ENCODE results near the gene CBLL1. TPM values are rescaled to one million over a fixed set of nuclear protein-coding genes. Genes with fewer than 3 reads are reported as not detected.

The CBLL1 gene
- total RNA-seq, 3 donors from 2014 or later = 27.5 to 49.3 (median 30.4) TPM

- Histone ChIP-seq H3K27ac (no peak overlapping the region), H3K27me3 (no peaks in the 10 kb centered on the region), H3K4me3 (no peak overlapping the region), H3K9me3 (no peaks in the 10 kb centered on the region), H3K36me3 (no peaks in the 10 kb centered on the region), H3K4me1 (no peaks in the 10 kb centered on the region)
- intact Hi-C loops (cut with DNase I; ENCODE audit: low total_unique reads) = loop anchor here (2.0 kb wide), 1 partner anchor 75 kb away; no protein-coding TSS in a partner anchor
- no peak for TF ChIP-seq POLR2AphosphoS5 (IDR thresholded peaks at IDR 0.05)
- TF ChIP-seq CTCF (IDR thresholded peaks at IDR 0.05) = no peak
- TF ChIP-seq POLR2A (IDR thresholded peaks at IDR 0.05) = no peak
- DNase-seq (ENCODE audit: low spot score in 2 of 2) = no peak
Observed at GRCh38 chr7:107799647-107800264, 55.8 kb downstream of the CBLL1 start.

GRCh38 chr7:107803009-107803610 is 59.2 kb downstream of the CBLL1 start, which contains the start of gene SLC26A3:
Gene SLC26A3 (minus strand): TSS chr7:107803223. CDS start chr7:107794509, 8,714 bp downstream.
- no peak for DNase-seq (ENCODE audit: low spot score in 2 of 2)
- H3K9me3 ChIP-seq = no peaks in the 10 kb centered on the region
- intact Hi-C loops (cut with DNase I; ENCODE audit: low total_unique reads) = no loop called here

GRCh38 chr7:107809179-107809578 is 65.2 kb downstream of the CBLL1 start:
- no peak overlapping the region for H3K4me3 ChIP-seq
- no peaks in the 10 kb centered on the region for H3K27me3 ChIP-seq
- intact Hi-C loops (cut with DNase I; ENCODE audit: low total_unique reads) = no loop called here
- no peak for DNase-seq (ENCODE audit: low spot score in 2 of 2)
- TF ChIP-seq POLR2A (IDR thresholded peaks at IDR 0.05) (no peak), POLR2AphosphoS5 (IDR thresholded peaks at IDR 0.05) (no peak), CTCF (IDR thresholded peaks at IDR 0.05) (no peak)
- H3K9me3 ChIP-seq = no peaks in the 10 kb centered on the region
- no peak overlapping the region for H3K27ac ChIP-seq
- no peaks in the 10 kb centered on the region for H3K4me1 ChIP-seq
- H3K36me3 ChIP-seq = no peaks in the 10 kb centered on the region

More at GRCh38 chr7:107803009-107803610, 59.2 kb downstream of the CBLL1 start, which contains the start of gene SLC26A3:
- Histone ChIP-seq H3K4me1 (no peaks in the 10 kb centered on the region), H3K27me3 (no peaks in the 10 kb centered on the region), H3K36me3 (no peaks in the 10 kb centered on the region), H3K27ac (no peak within 1 kb of the TSS), H3K4me3 (no peak within 1 kb of the TSS)
- TF ChIP-seq POLR2AphosphoS5 (IDR thresholded peaks at IDR 0.05) = no peak
- TF ChIP-seq CTCF (IDR thresholded peaks at IDR 0.05) = no peak
- no peak for TF ChIP-seq POLR2A (IDR thresholded peaks at IDR 0.05)

GRCh38 chr7:107810626-107811025 is 66.7 kb downstream of the CBLL1 start:
- no peaks in the 10 kb centered on the region for H3K27me3 ChIP-seq
- no peaks in the 10 kb centered on the region for H3K9me3 ChIP-seq
- TF ChIP-seq CTCF (IDR thresholded peaks at IDR 0.05) (no peak), POLR2A (IDR thresholded peaks at IDR 0.05) (no peak), POLR2AphosphoS5 (IDR thresholded peaks at IDR 0.05) (no peak)
- no peak overlapping the region for H3K27ac ChIP-seq
- H3K4me3 ChIP-seq = no peak overlapping the region
- H3K4me1 ChIP-seq = no peaks in the 10 kb centered on the region
- DNase-seq (ENCODE audit: low spot score in 2 of 2) = no peak
- intact Hi-C loops (cut with DNase I; ENCODE audit: low total_unique reads) = no loop called here
- no peaks in the 10 kb centered on the region for H3K36me3 ChIP-seq

Other genes starting within 250 kb of the CBLL1 start
- gene COG5, start 180.2 kb upstream of the CBLL1 start, total RNA-seq = 10 to 100 TPM; 35.2 to 61.2 (median 38.0) TPM
- gene DUS4L, start 180.2 kb upstream of the CBLL1 start, total RNA-seq = 10 to 100 TPM in 1 of 3 donors, 1 to 10 TPM in 2; 6.6 to 10.5 (median 9.0) TPM
- 100 to 1,000 TPM in 1 of 3 donors, 10 to 100 TPM in 2; 68.8 to 101 (median 78.2) TPM for gene BCAP29, start 163.9 kb upstream of the CBLL1 start, total RNA-seq
- gene SLC26A4, start 83.3 kb upstream of the CBLL1 start, total RNA-seq = 1 to 10 TPM in 1 of 3 donors, under 1 TPM in 2; 0.44 to 1.3 (median 0.48) TPM
- gene SLC26A3, start 59.1 kb downstream of the CBLL1 start, total RNA-seq = 10 to 100 TPM in 2 of 3 donors, not detected in 1; 13.6 to 36.4 TPM
- 10 to 100 TPM; 57.5 to 74.1 (median 58.3) TPM for gene DLD, start 147.0 kb downstream of the CBLL1 start, total RNA-seq